GM18526 (cell line): ENCODE results near the gene BRD1.

Experiments used
- POLR2A ChIP-seq: IDR thresholded peaks from 3 replicates; pipeline ENCODE4 v1.6.1; 2011; ENCODE audit not compliant: insufficient read length; ENCODE audit errors: extremely low read depth

BRD1 gene

GRCh38 chr22:49847751-49848689 is 20.3 kb upstream of the BRD1 start:
- no peak for TF ChIP-seq POLR2A

GRCh38 chr22:49845666-49846459 is 18.2 kb upstream of the BRD1 start:
- TF ChIP-seq POLR2A = no peak

DNA sequence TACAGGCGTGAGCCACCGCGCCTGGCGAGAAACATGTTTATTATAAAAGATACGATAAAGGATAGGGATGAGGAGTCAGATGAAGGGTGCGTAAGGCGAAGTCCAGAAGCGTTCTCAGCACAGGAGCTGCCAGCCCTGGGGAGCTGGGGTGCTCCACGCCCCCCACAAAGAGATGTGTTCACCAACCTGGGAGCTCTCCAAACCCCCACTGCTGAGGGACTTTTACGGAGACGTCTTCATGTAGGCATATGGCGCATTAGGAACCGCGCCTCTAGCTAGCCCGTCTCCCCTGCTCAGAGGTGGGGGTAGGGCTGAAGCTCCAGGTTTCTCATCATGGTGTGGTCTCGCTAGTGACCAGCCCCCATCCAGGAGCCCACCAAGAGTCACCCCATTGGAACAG is 17.6 kb upstream of the BRD1 start:
- no peak for TF ChIP-seq POLR2A

DNA sequence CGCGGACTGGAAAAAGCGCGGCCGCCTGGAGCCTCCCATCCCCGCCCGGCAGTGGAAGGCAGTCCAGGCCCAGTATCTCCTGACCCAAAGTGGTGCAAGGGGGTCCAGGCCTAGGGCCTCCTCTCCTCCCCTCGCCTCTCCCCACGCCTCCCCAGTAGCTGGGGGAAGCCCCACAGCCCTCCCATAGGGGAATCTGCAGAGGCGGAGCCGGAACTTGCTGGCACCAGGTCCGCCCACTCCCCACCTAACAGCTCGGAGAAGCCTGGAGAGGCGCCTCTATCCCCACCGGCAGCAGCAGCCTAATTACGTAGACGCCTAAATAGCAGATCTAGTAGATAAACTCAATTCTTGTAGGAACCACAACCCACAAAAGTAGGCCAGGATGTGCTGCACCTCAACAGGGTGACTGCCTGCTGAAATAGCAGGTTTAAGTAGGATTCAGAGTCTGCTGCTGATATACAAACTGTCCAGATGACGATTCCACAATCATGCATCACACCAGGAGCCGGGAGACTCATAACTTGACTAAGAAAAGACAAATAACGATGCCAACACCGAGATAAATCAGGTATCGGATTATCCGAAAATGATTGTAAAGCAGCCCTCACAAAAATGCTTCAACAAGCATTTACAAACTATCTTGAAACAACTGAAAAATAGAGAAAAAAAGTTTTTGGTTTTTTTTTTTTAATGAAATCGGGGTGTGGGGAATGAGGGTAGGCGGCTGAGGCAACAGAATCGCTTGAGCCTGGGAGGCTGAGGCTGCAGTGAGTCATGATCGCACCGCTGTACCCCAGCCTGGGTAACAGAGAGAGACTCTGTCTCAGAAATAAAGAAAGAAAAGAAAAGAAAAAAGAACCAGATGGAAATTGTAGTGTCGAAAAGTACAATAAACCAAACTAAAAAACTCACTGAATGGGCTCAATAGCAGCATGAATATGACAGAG is 11.4 kb upstream of the BRD1 start:
- TF ChIP-seq POLR2A = peak; percentile 55

DNA sequence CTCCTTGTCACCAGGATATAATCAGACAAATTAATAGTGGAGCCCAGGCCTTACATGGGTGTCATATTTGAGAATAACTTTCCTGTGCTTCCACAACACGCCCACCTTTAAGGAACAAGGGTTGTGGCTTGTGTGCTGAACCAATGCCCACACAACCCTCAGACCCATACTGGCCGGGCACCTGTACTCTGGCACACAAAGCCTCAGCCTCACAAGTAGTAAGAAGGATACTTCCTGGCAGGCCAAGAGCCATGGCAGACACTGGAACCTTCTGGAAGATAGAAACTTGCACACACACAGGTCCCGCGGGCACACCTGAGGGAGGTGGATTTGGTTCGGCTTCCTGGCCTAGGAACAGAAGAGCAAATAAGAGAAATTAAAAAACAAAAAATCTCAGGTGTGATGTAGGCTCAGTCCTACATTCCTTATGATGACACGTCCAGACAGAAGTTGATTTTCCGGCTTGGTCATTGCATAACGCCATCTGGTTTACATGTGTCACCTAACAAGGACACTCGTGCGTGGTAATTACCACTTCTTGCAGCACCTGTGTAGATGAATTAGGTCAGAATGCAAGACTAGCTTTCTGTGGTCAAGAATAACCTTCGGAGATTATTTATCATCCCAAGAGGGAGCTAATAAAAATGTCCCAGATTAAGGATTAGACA is 5.8 kb upstream of the BRD1 start:
- no peak for TF ChIP-seq POLR2A

DNA sequence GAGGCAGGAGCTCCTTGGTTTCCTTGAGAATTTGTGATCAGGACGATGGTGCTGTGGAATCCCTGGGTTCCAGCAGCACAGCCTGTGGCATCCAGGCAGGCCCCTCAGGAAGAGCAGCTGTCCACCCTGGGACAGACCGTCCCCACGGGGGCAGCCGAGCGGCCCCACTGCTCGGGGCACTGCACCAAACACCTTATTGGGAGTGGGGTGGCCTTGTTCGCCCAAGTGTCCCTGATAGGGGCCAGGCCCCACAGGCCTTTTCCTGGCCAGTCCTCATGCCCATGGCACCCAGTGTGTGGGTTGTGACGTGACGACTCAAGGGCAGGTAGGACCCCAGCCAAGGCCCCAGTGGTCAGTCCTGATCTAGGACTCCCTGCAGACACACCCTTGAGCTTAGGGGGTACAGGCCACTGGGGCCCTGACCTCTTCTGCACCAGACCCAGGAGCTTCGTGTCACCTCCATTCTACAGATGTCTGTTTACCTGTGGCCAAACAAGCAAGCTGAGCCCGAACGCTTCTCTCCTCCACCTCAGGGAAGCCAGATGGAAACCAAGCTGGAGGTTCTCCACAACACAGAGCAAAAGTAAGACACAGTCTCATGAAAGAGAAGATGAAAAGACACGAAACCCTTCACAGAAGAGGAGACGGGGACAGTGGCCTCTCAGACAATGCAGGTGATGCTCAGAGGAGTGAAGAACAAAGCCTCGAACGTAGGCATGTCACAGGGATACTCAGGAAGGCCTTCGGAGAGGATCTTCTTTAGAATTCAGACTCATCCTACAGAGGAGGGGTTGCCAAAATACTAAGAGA is 1.6 kb upstream of the BRD1 start:
- TF ChIP-seq POLR2A = no peak

- no peak for TF ChIP-seq POLR2A
Observed at GRCh38 chr22:49828599-49828965, 909 bp upstream of the BRD1 start.

DNA sequence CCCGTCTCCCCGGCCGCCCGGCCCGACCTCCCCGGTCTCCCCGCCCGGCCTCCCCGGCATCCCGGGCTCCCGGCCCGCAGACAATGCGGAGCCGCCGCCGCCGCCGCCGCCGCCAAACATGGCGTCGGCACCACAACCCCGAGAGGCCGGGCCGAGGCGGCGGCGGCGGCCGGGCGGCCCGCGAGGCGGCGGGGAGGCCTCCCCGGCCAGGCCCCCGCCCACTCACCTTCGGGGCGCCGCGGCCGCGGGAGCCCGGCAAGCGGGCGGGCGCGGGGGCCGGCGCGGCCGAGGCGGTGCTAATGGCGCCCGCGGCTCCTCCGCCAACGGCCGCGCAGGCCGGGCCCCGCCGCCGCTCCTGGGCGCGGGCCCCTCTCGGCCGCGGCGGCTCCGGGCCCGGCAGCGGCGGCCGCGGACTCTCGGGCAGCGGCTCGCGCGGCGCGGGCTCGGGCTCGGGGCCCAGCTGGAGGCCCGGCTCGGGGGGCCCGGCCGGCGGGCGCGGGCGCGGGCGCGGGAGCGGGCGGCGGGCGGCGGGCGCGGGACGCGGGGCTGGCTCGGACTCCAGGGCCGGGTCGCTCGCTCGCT is 311 bp downstream of the BRD1 start:
- no peak for TF ChIP-seq POLR2A

GRCh38 chr22:49826603-49827270 is 936 bp downstream of the BRD1 start:
- TF ChIP-seq POLR2A = no peak

GRCh38 chr22:49825944-49826602 is 1.6 kb downstream of the BRD1 start:
- no peak for TF ChIP-seq POLR2A

DNA sequence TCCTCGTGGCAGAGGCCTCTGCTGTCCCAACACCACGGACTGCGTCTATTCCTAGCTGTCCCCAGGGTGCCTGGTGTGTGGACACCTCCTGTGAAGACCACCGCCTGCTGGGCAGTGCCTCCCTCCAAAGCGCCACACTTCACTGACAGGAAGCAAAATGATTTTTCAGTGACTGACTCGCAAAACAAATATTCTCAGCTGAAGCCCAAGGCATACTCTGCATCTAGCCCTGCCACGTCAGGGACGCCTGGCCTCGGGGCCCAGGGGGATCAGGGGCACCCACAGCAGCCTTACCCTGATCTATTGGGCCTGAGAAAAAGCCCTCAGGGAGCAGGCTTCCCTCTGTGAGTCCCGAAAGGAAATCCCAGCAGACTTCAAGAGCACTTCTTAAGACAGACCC is 2.2 kb downstream of the BRD1 start:
- no peak for TF ChIP-seq POLR2A

DNA sequence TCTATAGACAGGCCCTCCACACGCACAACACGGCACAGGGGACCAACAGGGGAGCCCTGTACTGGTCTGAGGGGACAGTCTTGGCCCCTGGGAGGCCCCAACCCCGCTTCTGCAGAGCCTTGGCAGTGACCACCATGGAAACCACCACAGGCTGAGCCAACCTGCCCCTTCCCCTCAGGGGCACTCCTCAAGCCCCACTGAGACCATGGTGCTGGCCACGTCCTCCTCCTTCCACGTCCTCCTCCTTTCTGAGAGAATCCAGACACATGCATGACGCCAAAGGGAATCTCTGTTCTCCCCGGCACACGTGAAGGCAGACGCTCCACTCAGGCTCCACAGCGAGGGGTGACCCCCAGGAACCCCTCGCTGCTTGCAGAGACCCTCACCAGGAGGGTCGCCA is 2.7 kb downstream of the BRD1 start:
- TF ChIP-seq POLR2A = no peak
